ENCODE data around the gene ABHD10.

The ABHD10 gene

GRCh38 chr3:111984636-111985298, 5.9 kb downstream of the ABHD10 start:
- no peaks in the 10 kb centered on the region for H3K36me3 ChIP-seq (replicated peaks; ENCODE audit: insufficient read depth, low read length)

GRCh38 chr3:111986800-111987199, 8.0 kb downstream of the ABHD10 start:
- no peaks in the 10 kb centered on the region for H3F3A ChIP-seq (ENCODE audit: insufficient read depth, low read length)
- TF ChIP-seq EZH2 (optimal IDR thresholded peaks at IDR 0.05; ENCODE audit: low read depth, low read length) (no peak), EZH2phosphoT487 (IDR thresholded peaks at IDR 0.05; ENCODE audit: low read length) (no peak), CTCF (IDR thresholded peaks at IDR 0.05; ENCODE audit: low read length) (no peak)
- peaks cover 11% of the 10 kb centered on the region for H3K79me2 ChIP-seq (ENCODE audit: low read length)
- no peak overlapping the region for H3K9ac ChIP-seq (ENCODE audit: low read length)
- H4K20me1 ChIP-seq (ENCODE audit: insufficient read depth, low read length): no peaks in the 10 kb centered on the region
- no peaks in the 10 kb centered on the region for H3K9me2 ChIP-seq (replicated peaks; ENCODE audit: insufficient read depth, low read length)
- H3K27ac ChIP-seq (ENCODE audit: low read length): no peak overlapping the region
- DNase-seq: no peak
- H3K4me1 ChIP-seq (ENCODE audit: low read length): no peaks in the 10 kb centered on the region
- no peaks in the 10 kb centered on the region for H3K27me3 ChIP-seq (replicated peaks; ENCODE audit: insufficient read depth, low read length)
- H3K9me3 ChIP-seq (replicated peaks; ENCODE audit: insufficient read depth, low read length): no peaks in the 10 kb centered on the region
- no peak overlapping the region for H3K4me2 ChIP-seq (ENCODE audit: low read depth, low read length)
- H3K36me3 ChIP-seq (replicated peaks; ENCODE audit: insufficient read depth, low read length): no peaks in the 10 kb centered on the region; the same call in 1 of the 2 replicates
- no peak overlapping the region for H3K4me3 ChIP-seq (ENCODE audit: low read length)
- H2AFZ ChIP-seq (ENCODE audit: low read length): no peak overlapping the region

More at GRCh38 chr3:111984636-111985298, 5.9 kb downstream of the ABHD10 start:
- Histone ChIP-seq H4K20me1 (ENCODE audit: insufficient read depth, low read length) (no peaks in the 10 kb centered on the region), H3K27ac (ENCODE audit: low read length) (no peak overlapping the region), H3K79me2 (ENCODE audit: low read length) (peaks cover 30% of the 10 kb centered on the region), H3K9ac (ENCODE audit: low read length) (no peak overlapping the region), H2AFZ (ENCODE audit: low read length) (no peak overlapping the region), H3K4me2 (ENCODE audit: low read depth, low read length) (no peak overlapping the region), H3K9me3 (replicated peaks; ENCODE audit: insufficient read depth, low read length) (no peaks in the 10 kb centered on the region), H3K9me2 (replicated peaks; ENCODE audit: insufficient read depth, low read length) (no peaks in the 10 kb centered on the region), H3K4me1 (ENCODE audit: low read length) (peaks cover 3% of the 10 kb centered on the region; the same call in 1 of the 2 replicates), H3K27me3 (replicated peaks; ENCODE audit: insufficient read depth, low read length) (no peaks in the 10 kb centered on the region), H3F3A (ENCODE audit: insufficient read depth, low read length) (peaks cover 3% of the 10 kb centered on the region; the same call in 1 of the 2 replicates), H3K4me3 (ENCODE audit: low read length) (no peak overlapping the region)
- TF ChIP-seq EZH2 (optimal IDR thresholded peaks at IDR 0.05; ENCODE audit: low read depth, low read length) (no peak), CTCF (IDR thresholded peaks at IDR 0.05; ENCODE audit: low read length) (no peak), EZH2phosphoT487 (IDR thresholded peaks at IDR 0.05; ENCODE audit: low read length) (no peak)
- DNase-seq: no peak

- Histone ChIP-seq H3K27ac (ENCODE audit: low read length) (no peak overlapping the region), H3K36me3 (replicated peaks; ENCODE audit: insufficient read depth, low read length) (no peaks in the 10 kb centered on the region; the same call in 1 of the 2 replicates), H2AFZ (ENCODE audit: low read length) (no peak overlapping the region), H4K20me1 (ENCODE audit: insufficient read depth, low read length) (no peaks in the 10 kb centered on the region), H3K79me2 (ENCODE audit: low read length) (no peaks in the 10 kb centered on the region), H3K4me1 (ENCODE audit: low read length) (no peaks in the 10 kb centered on the region), H3K9me2 (replicated peaks; ENCODE audit: insufficient read depth, low read length) (no peaks in the 10 kb centered on the region), H3K4me3 (ENCODE audit: low read length) (no peak overlapping the region), H3K27me3 (replicated peaks; ENCODE audit: insufficient read depth, low read length) (no peaks in the 10 kb centered on the region), H3F3A (ENCODE audit: insufficient read depth, low read length) (no peaks in the 10 kb centered on the region), H3K9ac (ENCODE audit: low read length) (no peak overlapping the region), H3K9me3 (replicated peaks; ENCODE audit: insufficient read depth, low read length) (no peaks in the 10 kb centered on the region), H3K4me2 (ENCODE audit: low read depth, low read length) (no peak overlapping the region)
- TF ChIP-seq CTCF (IDR thresholded peaks at IDR 0.05; ENCODE audit: low read length) (peak; percentile 80), EZH2 (optimal IDR thresholded peaks at IDR 0.05; ENCODE audit: low read depth, low read length) (no peak), EZH2phosphoT487 (IDR thresholded peaks at IDR 0.05; ENCODE audit: low read length) (no peak)
- DNase-seq: peak; percentile 77
Observed at GRCh38 chr3:111989061-111989678, 10.3 kb downstream of the ABHD10 start.
